Kidney epithelial cell (primary cell): Measurements from ENCODE around the gene TMPRSS13. TPM values are rescaled to one million over a fixed set of nuclear protein-coding genes. Genes with fewer than 3 reads are reported as not detected.

Experiments
- DNase-seq: peaks from one replicate; pipeline ENCODE4 v3.0.0-alpha.2; 2010; ENCODE audit warnings: low read depth
- H3K27me3 ChIP-seq: 2 replicates; pipeline ENCODE4 v1.6.0; 2011; ENCODE audit warnings: low read length; ENCODE audit not compliant: control insufficient read depth, insufficient read depth
- H3K36me3 ChIP-seq: 2 replicates; pipeline ENCODE4 v1.5.1; 2011; ENCODE audit warnings: low read length; ENCODE audit not compliant: control insufficient read depth, insufficient read depth
- H3K4me3 ChIP-seq: 2 replicates; pipeline ENCODE4 v1.5.1; 2011; ENCODE audit warnings: low read depth, mild to moderate bottlenecking, control low read depth, low read length
- CTCF ChIP-seq: IDR thresholded peaks from 2 replicates; pipeline ENCODE4 v1.5.1; 2011; ENCODE audit warnings: mild to moderate bottlenecking, moderate library complexity, low read length, control low read depth, inconsistent platforms; ENCODE audit not compliant: insufficient read depth, poor library complexity, severe bottlenecking
- total RNA-seq: library from RNA; depleted of rRNA; stranded (reverse); fragments of >200 nt; gene quantifications from 2 replicates; pipeline ENCODE4 v1.2.3, GENCODE V29; 2015

TMPRSS13 gene
- total RNA-seq, 1 donor from 2014 or later: not detected

- no peak for DNase-seq
- no peaks in the 10 kb centered on the region for H3K36me3 ChIP-seq
- no peak overlapping the region for H3K4me3 ChIP-seq
- no peak for TF ChIP-seq CTCF
- H3K27me3 ChIP-seq: peaks cover 22% of the 10 kb centered on the region
Observed at GRCh38 chr11:117874910-117875381, 54.3 kb downstream of the TMPRSS13 start.

GRCh38 chr11:117874253-117874909 is 54.8 kb downstream of the TMPRSS13 start:
- TF ChIP-seq CTCF: no peak
- no peaks in the 10 kb centered on the region for H3K36me3 ChIP-seq
- H3K4me3 ChIP-seq: no peak overlapping the region
- DNase-seq: no peak
- peaks cover 19% of the 10 kb centered on the region for H3K27me3 ChIP-seq

GRCh38 chr11:117873828-117874125 is 55.4 kb downstream of the TMPRSS13 start:
- no peak for TF ChIP-seq CTCF
- H3K36me3 ChIP-seq: no peaks in the 10 kb centered on the region
- DNase-seq: no peak
- H3K27me3 ChIP-seq: peaks cover 19% of the 10 kb centered on the region
- H3K4me3 ChIP-seq: no peak overlapping the region

DNA sequence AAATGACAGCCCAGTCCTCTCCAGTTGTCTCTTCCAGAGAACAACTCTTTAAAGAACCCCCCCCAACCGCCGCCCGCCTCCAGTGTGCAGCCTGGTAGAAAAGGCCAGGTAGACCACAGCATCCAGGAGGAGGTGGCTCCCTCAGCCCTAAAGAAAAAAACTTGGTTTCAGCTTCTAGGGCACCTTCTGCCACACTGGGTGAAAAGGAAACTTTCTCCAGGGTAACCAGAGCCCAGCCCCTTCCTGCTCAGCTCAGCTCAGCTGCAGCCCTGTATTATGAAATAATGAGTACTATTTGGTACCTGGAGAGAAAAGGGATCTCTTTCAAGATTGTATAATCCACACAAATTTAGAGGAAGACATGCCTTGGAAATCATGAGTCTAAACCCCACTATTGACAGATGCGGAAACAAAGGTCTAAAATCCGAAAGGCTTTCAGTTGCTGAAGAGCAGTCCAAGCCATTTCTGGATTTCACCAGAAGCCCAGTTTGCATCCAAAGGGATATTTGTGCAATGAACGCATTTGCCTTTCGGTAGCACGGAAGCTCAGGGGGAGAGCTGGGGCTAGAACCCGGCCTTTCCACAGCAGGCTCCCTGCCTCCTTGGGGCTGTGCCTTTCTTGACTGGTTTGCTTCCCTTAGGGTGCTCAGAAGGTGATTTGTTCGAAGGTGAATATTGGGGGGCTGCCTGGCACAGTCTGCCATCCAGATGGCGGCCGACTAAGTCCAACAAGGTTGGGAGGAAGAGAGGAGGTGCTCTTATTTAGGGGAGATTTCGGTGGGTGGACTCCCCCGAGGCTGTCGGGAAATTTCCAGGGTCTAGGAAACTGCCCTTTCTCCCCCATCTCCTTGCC is 56.0 kb downstream of the TMPRSS13 start:
- DNase-seq: no peak
- no peak for TF ChIP-seq CTCF
- H3K36me3 ChIP-seq: no peaks in the 10 kb centered on the region
- no peak overlapping the region for H3K4me3 ChIP-seq
- H3K27me3 ChIP-seq: peaks cover 19% of the 10 kb centered on the region

- no peak for TF ChIP-seq CTCF
- Histone ChIP-seq H3K4me3 (no peak overlapping the region), H3K36me3 (no peaks in the 10 kb centered on the region), H3K27me3 (peaks cover 19% of the 10 kb centered on the region)
- DNase-seq: no peak
Observed at GRCh38 chr11:117872420-117872961, 56.7 kb downstream of the TMPRSS13 start.
